Stimulated activated CD8-positive, alpha-beta memory T cell treated with anti-CD3 and anti-CD28 coated beads, Interleukin-12 subunit alpha, Interleukin-12 subunit beta, amount 100 ng/mL, for 24 hours (primary cell): ENCODE measurements around the gene KLHL22.
"Not testable (repeated sequence)": the region's sequence is repeated elsewhere in the genome, so short reads cannot be mapped to it uniquely, and the experiment has no call there.

Experiments
- DNase-seq: peaks from one replicate; pipeline ENCODE4 v3.0.0-alpha.2; 2020; ENCODE audit errors: extremely low read depth

KLHL22 gene

DNA sequence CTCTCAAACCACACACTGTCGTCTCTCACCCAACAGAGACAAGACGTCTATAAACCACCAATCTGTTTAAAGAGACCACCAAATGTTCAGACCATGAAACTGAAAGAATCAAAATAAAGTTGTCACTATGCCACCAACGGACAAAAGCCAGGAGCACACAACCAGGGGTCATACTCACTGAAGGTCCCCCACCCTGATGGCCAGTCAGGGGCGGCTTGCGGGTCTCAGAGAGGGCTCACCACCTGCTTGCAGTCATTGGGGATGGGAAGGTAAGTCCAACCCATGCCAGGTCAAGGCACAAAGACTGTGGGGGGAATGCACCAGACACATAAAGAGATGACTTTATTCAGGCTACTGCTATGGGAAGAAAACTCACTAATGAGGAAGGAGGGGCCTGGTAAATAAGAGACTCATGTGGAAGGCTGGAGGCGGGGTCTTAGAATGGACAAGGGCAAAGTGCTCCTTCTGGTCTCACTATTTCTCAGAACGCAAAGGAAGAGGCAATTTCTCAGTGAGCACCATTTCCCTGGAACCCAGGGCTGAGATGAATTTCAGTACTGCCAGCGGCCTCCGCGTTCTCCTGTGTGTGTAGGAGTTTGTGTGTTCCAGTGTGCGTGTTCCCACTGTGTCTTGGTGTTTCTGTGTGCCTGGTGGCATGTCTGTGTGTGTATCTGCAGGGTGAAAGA is 75.3 kb downstream of the KLHL22 start:
- DNase-seq, result no peak

GRCh38 chr22:20419664-20419951 is 76.0 kb downstream of the KLHL22 start:
- no peak for DNase-seq

GRCh38 chr22:20418211-20418788 is 77.3 kb downstream of the KLHL22 start:
- no peak for DNase-seq

- not testable (repeated sequence) for DNase-seq
These were observed 79.9 kb downstream of the KLHL22 start for GRCh38 chr22:20415699-20416098.

DNA sequence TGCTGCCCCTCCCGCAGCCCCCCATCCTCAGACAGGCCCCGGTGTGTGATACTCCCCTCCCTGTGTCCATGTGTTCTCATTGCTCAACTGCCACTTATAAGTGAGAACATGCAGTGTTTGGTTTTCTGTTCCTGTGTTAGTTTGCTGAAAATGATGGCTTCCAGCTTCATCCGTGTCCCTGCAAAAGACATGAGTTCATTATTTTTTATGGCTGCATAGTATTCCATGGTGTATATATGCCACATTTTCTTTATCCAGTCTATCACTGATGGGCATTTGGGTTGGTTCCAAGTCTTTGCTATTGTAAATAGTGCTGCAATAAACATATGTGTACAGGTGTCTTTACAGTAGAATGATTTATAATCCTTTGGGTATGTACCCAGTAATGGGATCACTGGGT is 80.4 kb downstream of the KLHL22 start:
- DNase-seq, result not testable (repeated sequence)

- no peak for DNase-seq
These were observed 81.1 kb downstream of the KLHL22 start for GRCh38 chr22:20414450-20414849.

DNA sequence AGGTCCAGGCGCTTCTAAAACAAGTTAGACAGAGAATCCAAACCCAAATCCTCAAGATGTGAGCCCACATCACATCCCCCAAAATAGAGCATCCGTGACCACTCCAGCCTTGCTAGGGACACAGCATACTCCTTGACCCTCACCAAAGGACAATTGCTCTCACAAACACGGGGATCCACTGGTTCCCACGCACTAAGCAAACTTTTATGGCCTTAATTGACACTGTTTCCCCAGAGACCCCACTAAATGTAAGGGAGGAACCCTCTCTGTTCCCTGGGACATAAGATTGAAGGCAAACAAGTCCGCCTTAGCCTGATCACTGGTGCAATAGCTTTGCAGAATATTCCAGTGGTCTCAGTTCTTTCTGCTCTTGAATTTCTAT is 81.5 kb downstream of the KLHL22 start:
- no peak for DNase-seq

GRCh38 chr22:20413217-20414058 is 82.2 kb downstream of the KLHL22 start:
- no peak for DNase-seq

DNA sequence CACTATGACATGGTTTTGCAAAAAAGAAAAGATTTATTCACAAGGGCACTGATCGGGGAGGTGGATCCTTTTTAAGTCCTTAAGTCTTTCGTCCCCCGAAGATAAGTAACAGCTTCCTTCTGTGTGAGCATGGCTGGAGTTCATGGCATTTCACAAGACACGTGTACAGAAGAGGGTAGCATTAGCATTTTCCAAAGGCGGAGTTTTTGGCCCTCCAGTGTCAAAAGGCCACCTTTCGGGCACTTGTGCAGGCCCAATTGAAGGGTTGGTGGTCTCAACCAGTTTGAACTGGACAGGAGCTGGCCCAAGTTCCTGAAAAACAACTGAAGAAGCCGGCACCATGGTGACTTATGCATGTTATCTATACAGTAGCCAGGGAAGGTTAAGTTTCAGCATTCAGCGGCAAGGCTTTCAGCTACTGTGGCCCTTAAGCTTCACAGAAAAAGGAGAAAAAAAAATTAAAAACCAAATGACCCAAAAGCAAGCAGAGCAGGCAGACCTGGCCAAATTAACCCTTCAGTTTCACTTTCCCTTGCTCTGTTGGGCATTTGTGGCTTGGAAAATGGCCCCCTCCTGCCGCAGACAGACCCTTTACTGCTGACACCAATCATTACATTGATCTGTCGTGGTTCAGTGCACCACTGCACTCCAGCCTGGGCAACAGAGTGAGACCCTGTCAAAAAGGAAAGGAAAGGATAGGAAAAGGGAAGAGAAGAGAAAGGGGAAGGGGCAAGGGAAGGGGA is 83.0 kb downstream of the KLHL22 start:
- DNase-seq, result no peak

GRCh38 chr22:20409385-20409784 is 86.2 kb downstream of the KLHL22 start:
- not testable (repeated sequence) for DNase-seq

DNA sequence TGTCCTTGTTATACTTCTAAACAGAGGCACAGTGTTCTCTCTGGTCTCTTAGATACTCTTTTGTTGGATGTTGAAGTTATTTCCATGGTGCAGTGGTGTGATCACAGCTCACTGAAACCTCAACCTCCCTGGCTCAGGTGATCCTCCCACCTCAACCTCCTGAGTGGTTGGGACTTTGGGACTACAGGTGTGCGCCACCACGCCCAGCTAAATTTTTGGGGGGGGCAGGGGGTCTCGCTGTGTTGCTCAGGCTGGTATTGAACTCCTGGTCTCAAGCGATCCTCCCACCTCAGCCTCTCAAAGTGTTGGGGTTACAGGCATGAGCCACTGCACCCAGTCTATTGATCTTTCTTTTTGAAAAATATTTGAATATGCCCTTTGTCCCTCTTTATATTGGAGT is 86.7 kb downstream of the KLHL22 start:
- DNase-seq, result no peak

DNA sequence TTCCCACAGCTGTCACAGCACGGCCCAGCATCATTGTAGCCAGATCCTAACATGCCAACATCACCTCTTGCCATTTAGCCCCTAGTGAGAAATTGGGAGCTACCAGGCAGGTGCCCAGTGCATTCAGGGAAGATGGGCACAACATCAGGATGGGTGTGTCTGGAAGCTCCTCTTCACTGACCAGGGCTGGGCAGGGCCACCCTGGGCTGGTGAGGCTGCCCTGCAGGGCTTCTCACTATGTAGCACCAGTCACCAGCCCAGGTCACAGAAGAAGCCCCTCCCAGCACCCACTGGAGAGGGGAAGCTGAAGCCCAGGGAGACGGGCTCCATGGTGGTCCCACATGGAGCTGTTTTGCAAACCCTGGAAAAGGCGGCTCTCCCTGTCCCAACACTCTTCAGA is 87.8 kb downstream of the KLHL22 start:
- DNase-seq, result no peak

- no peak for DNase-seq
These were observed 88.7 kb downstream of the KLHL22 start for GRCh38 chr22:20406686-20407408.

- no peak for DNase-seq
These were observed 89.5 kb downstream of the KLHL22 start for GRCh38 chr22:20405931-20406685.

DNA sequence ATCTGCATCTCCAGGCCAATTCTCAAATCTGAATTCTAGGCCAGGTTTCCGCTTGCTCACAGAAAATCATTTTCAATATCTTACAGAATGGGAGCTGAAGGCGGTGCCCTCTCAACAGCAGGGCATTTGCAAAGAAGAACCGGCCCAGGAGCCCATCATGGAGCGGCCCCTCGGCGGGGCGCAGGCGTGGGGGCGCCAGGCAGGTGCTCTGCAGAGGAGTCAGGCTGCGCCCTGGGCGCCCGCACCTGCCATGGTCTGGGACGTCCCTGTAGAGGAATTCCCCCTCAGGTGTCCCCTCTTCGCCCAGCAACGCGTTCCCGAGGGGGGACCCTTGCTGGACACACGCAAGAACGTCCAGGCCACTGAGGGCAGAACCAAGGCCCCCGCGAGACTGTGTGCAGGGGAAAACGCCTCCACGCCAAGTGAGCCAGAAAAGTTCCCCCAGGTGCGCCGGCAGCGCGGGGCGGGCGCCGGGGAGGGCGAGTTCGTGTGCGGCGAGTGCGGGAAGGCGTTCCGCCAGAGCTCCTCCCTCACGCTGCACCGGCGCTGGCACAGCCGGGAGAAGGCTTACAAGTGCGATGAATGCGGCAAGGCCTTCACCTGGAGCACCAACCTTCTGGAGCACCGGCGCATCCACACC is 90.2 kb downstream of the KLHL22 start:
- DNase-seq, result no peak

- DNase-seq, result no peak
These were observed 90.7 kb downstream of the KLHL22 start for GRCh38 chr22:20404881-20405280.

GRCh38 chr22:20403779-20404140 is 91.8 kb downstream of the KLHL22 start:
- no peak for DNase-seq

GRCh38 chr22:20402960-20403778 is 92.4 kb downstream of the KLHL22 start:
- no peak for DNase-seq

GRCh38 chr22:20401376-20402014 is 94.1 kb downstream of the KLHL22 start:
- no peak for DNase-seq
